Breast epithelium (tissue), 4 donors: ENCODE results near the gene BZW2. TPM values are rescaled to one million over a fixed set of nuclear protein-coding genes. Genes with fewer than 3 reads are reported as not detected.

Experiments
- DNase-seq, 2 donors: peaks; one replicate each; pipeline ENCODE4 v3.0.0-alpha.2; 2019; ENCODE audit warnings: low spot score in 2 of 2
- H3K27ac ChIP-seq, 2 donors: fragments of 200-600 bp; sonication (generic) in 1 of 2; one replicate each; pipeline ENCODE4 v1.5.1; 2016 to 2019; ENCODE audit warnings: mild to moderate bottlenecking in 1 of 2
- H3K27me3 ChIP-seq, 2 donors: fragments of 200-600 bp; sonication (generic) in 1 of 2; one replicate each; pipeline versions ENCODE4 v1.5.1 to v1.6.0; 2017 to 2019; ENCODE audit warnings: control low read depth in 1 of 2, mild to moderate bottlenecking in 1 of 2
- H3K36me3 ChIP-seq: fragments of 200-600 bp; one replicate; pipeline ENCODE4 v1.5.1; 2019
- H3K4me1 ChIP-seq, 2 donors: fragments of 200-600 bp; sonication (generic); one replicate each; pipeline ENCODE4 v1.5.1; 2016 to 2019; ENCODE audit warnings: control low read depth in 1 of 2
- H3K4me3 ChIP-seq, 3 donors: fragments of 200-600 bp; sonication (generic); 1 replicate in 2 of 3; 2 replicates in 1 of 3; pipeline ENCODE4 v1.5.1; 2016 to 2019; ENCODE audit warnings: mild to moderate bottlenecking in 3 of 3, moderate library complexity in 2 of 3
- H3K9me3 ChIP-seq, 2 donors: fragments of 200-600 bp; sonication (generic) in 1 of 2; one replicate each; pipeline ENCODE4 v1.5.1; 2016 to 2019; ENCODE audit warnings: control low read depth in 1 of 2
- POLR2A ChIP-seq: fragments of 450-650 bp; IDR thresholded peaks from one replicate; pipeline ENCODE4 v1.6.1; 2016; ENCODE audit warnings: antibody characterized with exemption, mild to moderate bottlenecking, moderate library complexity
- POLR2AphosphoS5 ChIP-seq, 3 donors: sonication (generic); formaldehyde crosslinking; IDR thresholded peaks; one replicate each; pipeline ENCODE4 v1.6.1; 2017; ENCODE audit warnings: antibody characterized with exemption in 3 of 3
- intact Hi-C: fragments of 100-400 bp; cut with DNase I; formaldehyde crosslinking; loops from one replicate; pipeline ENCODE4 v1.15.1; 2023; ENCODE audit warnings: low total_unique reads
- total RNA-seq, 3 donors: library from RNA; depleted of rRNA; stranded (reverse); fragments of >200 nt; gene quantifications; one replicate each; pipeline ENCODE4 v1.1.0, GENCODE V29; 2016
- TF ChIP-seq, protein P1 (sequence below), 3 donors: fragments of 450-650 bp; IDR thresholded peaks; one replicate each; pipeline ENCODE4 v1.5.1; 2016 to 2017; ENCODE audit warnings: antibody characterized with exemption in 3 of 3, mild to moderate bottlenecking in 3 of 3, moderate library complexity in 3 of 3

The BZW2 gene
- total RNA-seq, 3 donors from 2014 or later: 55.7 to 68.8 (median 68.2) TPM

DNA sequence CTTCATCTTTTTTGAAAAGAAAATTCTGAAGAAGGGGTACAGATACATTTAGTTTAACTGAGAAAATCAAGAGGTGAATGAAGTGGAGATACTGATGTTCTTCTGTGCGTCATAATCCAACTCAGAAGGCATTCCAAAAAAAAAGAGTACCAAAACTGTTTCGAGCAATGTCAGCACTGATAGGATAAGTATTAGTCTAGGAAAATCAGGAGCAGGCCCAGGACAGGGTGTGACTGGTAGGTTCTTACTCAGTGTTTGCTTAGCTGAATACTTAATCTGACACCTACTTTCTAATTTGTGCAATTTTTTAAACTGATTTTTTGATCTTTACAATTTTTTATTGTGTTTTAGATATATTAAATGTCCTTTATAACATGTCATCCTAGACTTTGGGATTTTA lies 4.3 kb downstream of the BZW2 start:
- Histone ChIP-seq H3K9me3 (no peaks in the 10 kb centered on the region), H3K4me1 (peaks cover 0 to 17% of the 10 kb centered on the region in 2 donors), H3K27ac (no peak overlapping the region), H3K36me3 (no peaks in the 10 kb centered on the region), H3K27me3 (no peaks in the 10 kb centered on the region), H3K4me3 (no peak overlapping the region)
- intact Hi-C loops: no loop called here
- TF ChIP-seq POLR2AphosphoS5 (IDR thresholded peaks at IDR 0.05): no peak
- TF ChIP-seq POLR2A: no peak
- TF ChIP-seq, protein P1, sequence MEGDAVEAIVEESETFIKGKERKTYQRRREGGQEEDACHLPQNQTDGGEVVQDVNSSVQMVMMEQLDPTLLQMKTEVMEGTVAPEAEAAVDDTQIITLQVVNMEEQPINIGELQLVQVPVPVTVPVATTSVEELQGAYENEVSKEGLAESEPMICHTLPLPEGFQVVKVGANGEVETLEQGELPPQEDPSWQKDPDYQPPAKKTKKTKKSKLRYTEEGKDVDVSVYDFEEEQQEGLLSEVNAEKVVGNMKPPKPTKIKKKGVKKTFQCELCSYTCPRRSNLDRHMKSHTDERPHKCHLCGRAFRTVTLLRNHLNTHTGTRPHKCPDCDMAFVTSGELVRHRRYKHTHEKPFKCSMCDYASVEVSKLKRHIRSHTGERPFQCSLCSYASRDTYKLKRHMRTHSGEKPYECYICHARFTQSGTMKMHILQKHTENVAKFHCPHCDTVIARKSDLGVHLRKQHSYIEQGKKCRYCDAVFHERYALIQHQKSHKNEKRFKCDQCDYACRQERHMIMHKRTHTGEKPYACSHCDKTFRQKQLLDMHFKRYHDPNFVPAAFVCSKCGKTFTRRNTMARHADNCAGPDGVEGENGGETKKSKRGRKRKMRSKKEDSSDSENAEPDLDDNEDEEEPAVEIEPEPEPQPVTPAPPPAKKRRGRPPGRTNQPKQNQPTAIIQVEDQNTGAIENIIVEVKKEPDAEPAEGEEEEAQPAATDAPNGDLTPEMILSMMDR (IDR thresholded peaks at IDR 0.05): no peak
- DNase-seq: no peak

DNA sequence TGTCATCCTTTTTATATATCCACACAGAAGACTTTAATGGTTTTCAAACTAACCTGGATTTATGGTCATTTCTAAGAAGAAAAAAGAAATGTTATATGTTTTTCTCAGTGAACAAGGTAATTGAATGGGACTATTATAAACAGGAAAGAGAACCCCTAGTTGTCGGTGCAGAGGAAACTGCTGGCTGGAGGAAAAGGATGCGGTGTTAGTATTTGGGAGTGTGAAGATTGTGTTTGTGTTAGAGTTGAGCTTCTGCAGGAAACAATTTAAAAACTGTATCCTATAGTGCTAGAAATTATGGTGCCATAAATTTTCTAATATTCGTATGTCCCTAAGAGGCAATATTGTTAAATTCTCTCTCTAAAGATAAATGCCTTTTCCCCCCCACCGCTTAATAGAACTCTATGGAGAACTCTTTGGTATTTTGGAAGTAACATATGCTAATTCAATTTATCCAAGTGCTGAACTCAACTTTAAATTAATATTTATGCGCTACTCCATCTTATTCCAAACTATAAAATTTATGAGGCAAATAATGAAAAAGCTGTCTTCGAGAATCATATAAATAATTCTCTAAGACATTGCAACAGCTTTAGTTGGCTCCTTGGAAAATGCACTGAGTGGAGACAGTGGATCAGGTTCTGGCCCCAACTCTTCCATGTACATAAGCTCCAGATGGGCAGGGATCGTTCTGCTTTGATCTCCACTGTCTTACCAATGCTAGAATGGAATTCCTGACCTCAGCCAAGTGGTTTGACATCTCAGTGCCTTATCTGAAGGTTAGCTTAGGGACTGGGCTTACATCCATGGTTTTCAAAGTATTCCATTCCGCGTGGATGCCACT lies 5.6 kb downstream of the BZW2 start:
- Histone ChIP-seq H3K36me3 (no peaks in the 10 kb centered on the region), H3K4me3 (no peak overlapping the region), H3K4me1 (peaks cover 0 to 17% of the 10 kb centered on the region in 2 donors), H3K27me3 (no peaks in the 10 kb centered on the region), H3K27ac (no peak overlapping the region), H3K9me3 (no peaks in the 10 kb centered on the region)
- intact Hi-C loops: no loop called here
- DNase-seq: no peak
- TF ChIP-seq POLR2AphosphoS5 (IDR thresholded peaks at IDR 0.05) (no peak), POLR2A (no peak)
- TF ChIP-seq, protein P1 (IDR thresholded peaks at IDR 0.05): no peak

DNA sequence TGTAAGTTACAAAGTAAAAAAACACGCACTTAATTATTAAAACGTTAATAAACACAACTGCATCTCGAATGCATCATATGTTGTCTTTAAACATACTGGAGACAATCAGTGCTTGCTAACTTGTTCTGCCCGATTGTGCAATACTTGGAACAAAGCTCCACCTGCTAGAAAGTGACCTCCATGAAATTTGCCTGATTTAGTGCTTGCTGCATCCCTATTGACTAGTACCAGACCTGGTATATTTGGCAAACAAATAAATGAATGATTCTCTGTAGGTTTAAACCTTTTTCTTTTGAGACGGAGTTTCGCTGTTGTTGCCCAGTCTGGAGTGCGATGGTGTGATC lies 6.2 kb downstream of the BZW2 start:
- no peak for DNase-seq
- Histone ChIP-seq H3K36me3 (no peaks in the 10 kb centered on the region), H3K4me1 (peaks cover 0 to 12% of the 10 kb centered on the region in 2 donors), H3K4me3 (no peak overlapping the region), H3K27ac (peak overlapping the region in 1 of 2 donors; percentile 6), H3K27me3 (no peaks in the 10 kb centered on the region), H3K9me3 (no peaks in the 10 kb centered on the region)
- intact Hi-C loops: no loop called here
- TF ChIP-seq POLR2A (no peak), POLR2AphosphoS5 (IDR thresholded peaks at IDR 0.05) (no peak)
- TF ChIP-seq, protein P1 (IDR thresholded peaks at IDR 0.05): no peak

DNA sequence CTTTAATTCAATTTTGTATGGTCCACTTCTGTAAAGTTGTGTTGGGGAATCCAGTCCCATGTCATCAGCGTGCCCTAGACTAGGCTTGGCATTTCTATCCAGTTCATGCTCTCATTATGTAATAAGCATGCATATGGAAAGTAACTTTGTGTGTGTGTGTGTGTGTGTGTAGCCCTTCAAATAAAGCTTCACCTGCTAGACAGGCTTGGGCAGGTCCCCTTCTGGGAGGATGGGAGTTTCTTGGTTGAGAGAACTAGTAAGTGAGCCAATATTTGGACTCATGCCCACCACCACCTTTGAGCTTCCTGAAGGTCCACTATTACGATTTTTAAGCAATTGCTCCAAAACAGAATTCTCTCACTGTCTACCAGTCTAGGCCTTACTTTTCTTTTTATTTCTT lies 6.9 kb downstream of the BZW2 start:
- Histone ChIP-seq H3K27ac (peak overlapping the region in 1 of 2 donors; percentile 54), H3K9me3 (no peaks in the 10 kb centered on the region), H3K36me3 (no peaks in the 10 kb centered on the region), H3K27me3 (no peaks in the 10 kb centered on the region), H3K4me1 (peaks cover 0 to 8% of the 10 kb centered on the region in 2 donors), H3K4me3 (no peak overlapping the region)
- intact Hi-C loops: no loop called here
- TF ChIP-seq POLR2A (no peak), POLR2AphosphoS5 (IDR thresholded peaks at IDR 0.05) (no peak)
- TF ChIP-seq, protein P1 (IDR thresholded peaks at IDR 0.05): no peak
- DNase-seq: peak in 1 of 2 donors; percentile 63

DNA sequence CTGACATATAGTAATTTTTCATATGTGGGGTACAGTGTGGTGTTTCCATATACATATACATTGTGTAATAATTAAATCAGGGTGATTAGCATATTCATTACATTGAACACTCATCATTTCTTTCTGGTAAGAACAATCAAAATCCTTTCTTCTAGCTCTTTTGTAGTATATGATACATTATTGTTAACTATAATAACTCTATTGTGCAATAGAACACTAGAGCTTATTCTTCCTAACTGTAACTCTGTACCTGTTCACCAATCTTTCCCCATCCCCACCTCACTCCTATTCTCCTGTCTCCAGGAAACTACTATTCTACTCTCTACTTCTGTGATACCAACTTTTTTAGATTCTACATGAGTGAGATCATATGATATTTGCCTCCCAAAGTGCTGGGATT lies 9.4 kb downstream of the BZW2 start:
- Histone ChIP-seq H3K4me3 (no peak overlapping the region), H3K27ac (no peak overlapping the region), H3K27me3 (no peaks in the 10 kb centered on the region), H3K4me1 (peaks cover 0 to 6% of the 10 kb centered on the region in 2 donors), H3K36me3 (no peaks in the 10 kb centered on the region), H3K9me3 (no peaks in the 10 kb centered on the region)
- intact Hi-C loops: no loop called here
- no peak for DNase-seq
- TF ChIP-seq POLR2AphosphoS5 (IDR thresholded peaks at IDR 0.05) (no peak), POLR2A (no peak)
- TF ChIP-seq, protein P1 (IDR thresholded peaks at IDR 0.05): no peak
